ENCODE data around the gene REC8.

- no peak for TF ChIP-seq EZH2phosphoT487 (IDR thresholded peaks at IDR 0.05; ENCODE audit: low read depth, severe bottlenecking, unreplicated experiment)
- no peak for TF ChIP-seq CTCF (IDR thresholded peaks at IDR 0.05; ENCODE audit: poor library complexity)
These were observed 22.9 kb downstream of the REC8 start for GRCh38 chr14:24194873-24195185.

All from hepatocyte (in vitro differentiated cells).